Right kidney (tissue), 1 donor: ENCODE measurements around the gene SNX33.
"Not testable (repeated sequence)": the region's sequence is repeated elsewhere in the genome, so short reads cannot be mapped to it uniquely, and the experiment has no call there.

ENCODE experiments used
- DNase-seq: peaks from one replicate; pipeline ENCODE4 v3.0.0-alpha.2; 2016

SNX33 gene

DNA sequence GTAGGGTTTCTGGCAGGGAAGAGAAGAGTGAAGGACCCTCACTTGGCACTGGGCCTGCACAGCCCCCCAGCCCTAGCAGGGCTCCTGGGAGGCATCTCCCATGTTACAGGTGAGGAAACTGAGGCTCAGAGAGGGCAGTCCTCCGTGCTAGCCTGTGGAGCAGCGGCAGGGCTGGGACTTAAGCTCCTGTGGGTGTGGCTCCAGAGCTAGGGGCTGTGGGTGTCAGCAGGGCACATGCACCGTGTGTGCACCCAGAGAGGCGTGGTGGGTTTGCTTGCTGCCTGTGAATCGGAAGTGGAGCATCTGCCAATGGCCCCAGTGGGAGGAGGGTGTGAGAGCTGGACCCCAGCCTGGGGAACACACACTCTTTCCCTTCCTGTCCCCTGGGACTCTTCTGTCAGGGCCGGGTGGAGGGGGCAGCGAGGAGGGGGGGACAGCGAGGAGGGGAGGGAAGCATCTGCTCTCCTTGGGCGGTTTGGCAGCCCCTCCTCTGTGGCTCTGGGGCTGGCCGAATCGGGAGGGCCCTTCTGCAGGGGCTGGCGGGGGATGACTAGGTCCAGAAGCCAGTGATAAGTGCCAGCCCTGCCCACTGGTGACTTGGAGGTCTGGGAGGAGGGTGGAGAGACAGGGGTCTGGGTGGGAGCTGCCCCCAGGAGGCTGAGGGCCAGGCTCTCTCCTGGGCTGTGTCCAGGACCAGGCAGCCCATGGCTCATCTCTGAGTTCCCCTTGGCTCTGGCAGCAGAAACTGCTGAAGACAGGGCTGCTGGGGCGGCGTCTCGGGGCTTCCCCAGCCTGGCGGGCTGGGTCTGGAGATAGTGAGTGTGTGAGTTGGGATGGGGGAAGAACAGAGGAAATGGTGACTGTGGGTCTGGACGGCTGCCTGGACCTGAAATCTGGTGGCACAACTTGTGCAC, 52.5 kb downstream of the SNX33 start:
- DNase-seq = not testable (repeated sequence)

DNA sequence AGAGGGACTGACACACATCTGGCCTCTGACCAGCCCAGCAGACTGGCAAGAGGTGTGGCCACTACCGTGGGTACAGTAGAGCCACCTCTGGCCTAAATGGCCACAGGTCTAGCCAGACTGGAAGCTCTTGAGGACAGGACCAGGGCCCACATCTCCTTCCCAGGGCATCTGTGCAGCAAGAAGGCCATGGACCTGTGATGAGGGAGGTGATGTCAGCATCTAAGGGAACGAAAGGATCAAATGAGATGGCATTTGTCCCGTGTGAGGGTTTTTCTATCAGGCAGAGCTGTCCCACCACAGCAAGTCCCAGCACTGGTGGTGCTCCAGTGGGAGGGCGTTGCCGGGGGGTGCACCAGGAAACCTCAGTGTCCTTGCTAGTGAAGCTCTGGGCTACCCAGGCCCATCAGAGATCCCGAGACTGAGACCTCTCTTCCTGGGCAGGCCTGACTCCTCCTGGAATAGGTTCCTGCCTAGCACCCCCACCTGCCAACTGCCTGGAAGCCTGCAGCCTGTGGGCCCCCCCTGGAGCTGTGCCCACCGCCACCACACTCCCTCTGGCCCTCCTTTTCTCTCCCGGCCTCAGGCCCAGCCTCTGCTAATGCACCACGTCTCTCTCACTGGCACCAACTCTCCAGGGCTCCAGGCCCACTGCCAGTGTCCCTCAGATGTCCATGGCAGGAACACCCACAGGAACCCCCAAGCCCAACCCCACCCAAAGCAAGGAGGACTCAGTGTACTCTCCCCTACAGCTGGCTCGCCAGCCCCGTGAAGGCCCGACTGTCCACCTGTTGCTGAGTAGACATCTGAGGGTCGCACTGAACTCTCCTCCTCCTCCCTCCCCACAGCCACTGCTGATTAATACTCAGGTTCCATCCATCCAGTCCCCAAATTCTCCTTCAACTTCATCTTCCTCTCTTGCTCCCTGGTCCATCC, 53.6 kb downstream of the SNX33 start:
- DNase-seq = not testable (repeated sequence)

- DNase-seq = no peak
These were observed 54.7 kb downstream of the SNX33 start for GRCh38 chr15:75702436-75702835.

DNA sequence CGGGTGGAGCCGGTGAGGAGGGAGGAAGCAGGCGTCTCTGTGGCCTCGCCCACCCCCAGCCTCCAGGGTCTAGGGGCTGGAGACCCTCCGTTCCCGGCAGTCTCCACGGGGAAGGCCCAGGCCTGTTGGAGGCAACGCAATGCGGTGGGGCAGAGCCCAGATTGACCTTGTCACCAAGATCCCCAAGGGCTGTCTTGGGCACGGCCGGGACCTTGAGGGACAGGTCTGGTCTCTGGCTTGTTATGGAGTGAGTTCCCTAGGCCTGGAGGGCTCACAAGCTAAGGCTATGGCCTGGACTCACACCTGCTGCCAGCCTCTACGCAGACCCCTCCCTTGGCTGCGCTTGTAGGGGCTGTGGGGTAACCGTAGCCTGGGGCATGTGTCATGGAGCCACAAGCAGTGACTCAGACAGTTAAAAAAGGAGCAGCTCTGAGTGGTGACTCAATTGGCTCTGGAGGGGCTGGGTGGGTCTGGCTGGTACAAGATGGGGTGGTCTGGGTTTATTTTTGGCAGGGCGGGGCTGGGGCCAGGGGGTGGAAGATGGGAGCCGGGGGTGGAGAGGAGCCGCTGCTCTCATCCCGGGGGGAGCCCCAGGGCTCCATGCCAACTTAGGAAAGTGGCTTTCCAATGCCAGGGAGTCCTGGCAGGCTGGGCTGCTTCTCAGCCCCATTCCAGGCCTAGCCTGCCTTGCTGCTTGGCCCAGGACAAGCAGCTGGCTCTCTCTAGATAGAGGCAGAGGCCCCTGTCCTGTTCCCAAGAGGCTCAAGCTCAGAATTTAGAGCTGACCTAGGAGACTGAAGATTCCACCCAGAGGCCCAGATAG, 55.9 kb downstream of the SNX33 start:
- DNase-seq = not testable (repeated sequence)

DNA sequence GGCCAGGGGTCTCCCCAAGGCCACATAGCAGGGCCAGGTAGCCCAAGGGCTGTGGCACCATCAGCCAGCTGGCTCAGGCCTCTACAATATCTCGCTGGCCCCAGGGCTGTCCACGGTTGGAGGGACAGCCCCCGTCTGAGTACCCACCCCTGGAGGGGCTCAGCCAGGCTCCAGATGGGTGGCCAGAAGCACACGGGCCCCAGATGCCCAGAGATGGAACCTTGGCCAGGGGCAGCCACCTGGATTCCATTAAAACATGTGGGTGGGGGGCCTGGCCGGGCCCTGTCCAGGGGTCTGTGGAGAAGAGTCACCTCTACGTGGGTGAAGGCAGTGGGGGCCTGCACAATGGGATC, 56.5 kb downstream of the SNX33 start:
- DNase-seq = no peak

DNA sequence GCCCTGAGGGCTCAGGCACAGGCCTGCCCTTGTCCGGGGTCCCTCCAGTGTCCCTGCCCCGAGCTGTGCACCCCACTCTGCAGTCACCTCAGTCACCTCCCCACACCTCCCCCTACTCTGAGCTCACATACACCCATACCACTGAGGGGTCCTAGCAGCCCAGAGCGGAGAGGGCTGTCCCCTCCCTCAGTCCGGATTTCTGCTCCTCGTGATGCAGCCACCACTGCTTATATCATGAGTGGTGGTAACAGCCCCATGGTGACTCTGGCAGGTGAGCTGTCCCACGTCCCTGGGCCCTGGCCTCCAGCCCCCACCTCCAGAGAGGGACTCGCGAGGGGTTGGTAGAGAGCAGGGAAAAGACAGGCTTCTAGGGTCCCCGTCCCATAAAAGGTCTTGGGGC, 56.9 kb downstream of the SNX33 start:
- DNase-seq = no peak

GRCh38 chr15:75705375-75705774, 57.7 kb downstream of the SNX33 start:
- not testable (repeated sequence) for DNase-seq

DNA sequence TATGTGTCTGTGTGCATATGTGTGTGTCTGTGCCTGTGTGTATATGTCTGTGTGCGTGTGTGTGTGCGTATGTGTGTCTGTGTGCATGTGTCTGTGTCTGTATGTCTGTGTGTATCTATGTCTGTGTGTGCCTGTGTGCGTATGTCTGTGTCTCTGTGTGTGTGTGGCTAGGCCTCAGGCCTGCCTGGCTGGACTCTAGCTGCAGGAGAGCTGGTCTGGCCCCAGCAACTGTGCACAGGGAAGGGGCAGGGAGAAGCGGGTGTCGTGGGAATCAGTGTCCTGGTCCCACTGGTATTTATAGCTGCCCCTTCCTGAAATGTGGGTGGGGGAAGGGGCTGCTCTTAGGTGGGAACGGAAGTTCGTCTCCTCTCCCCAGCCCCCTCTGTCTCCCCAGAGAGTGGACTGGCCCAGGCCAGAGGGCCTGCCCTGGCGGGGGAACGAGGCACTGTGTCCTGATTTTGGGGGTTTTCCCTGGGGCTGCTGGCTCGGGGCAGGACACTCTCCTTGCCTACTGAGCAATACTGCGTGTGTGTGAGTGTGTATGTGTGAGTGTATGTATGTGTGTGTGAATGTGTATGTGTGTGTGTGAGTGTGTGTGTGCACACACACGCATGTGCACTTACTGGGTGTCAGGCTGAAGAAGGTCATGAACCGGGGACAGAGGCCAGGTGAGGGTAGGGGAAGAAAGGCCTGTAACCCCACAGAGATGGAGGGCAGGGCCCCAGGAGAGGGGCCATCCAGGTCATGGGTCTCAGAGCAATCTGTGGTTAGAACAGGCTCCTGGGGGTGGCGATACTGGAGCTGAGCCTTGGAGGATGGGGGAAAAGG, 58.4 kb downstream of the SNX33 start:
- no peak for DNase-seq

DNA sequence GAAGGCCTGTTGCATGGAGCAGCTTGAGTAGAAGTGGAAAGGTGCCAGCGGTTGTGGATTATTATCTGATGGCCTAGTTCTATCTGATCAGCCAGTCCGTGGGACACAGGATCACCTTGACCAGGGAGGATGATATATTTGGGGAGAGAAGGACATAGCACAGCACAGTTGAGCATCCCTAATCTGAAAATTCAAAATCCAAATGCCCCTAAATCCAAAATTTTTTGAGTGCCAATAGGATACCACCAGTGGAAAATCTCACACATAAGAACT, 58.9 kb downstream of the SNX33 start:
- DNase-seq = no peak

GRCh38 chr15:75709458-75709857, 61.7 kb downstream of the SNX33 start:
- DNase-seq = not testable (repeated sequence)

- not testable (repeated sequence) for DNase-seq
These were observed 63.2 kb downstream of the SNX33 start for GRCh38 chr15:75710874-75711273.

- not testable (repeated sequence) for DNase-seq
These were observed 63.8 kb downstream of the SNX33 start for GRCh38 chr15:75711495-75711894.
